Measurements from ENCODE around the gene RAB26.

The RAB26 gene

GRCh38 chr16:2180962-2181923 lies 32.8 kb downstream of the RAB26 start:
- no peak for DNase-seq

- DNase-seq, result no peak
These were observed 33.5 kb downstream of the RAB26 start for GRCh38 chr16:2181952-2182351.

- DNase-seq, result no peak
These were observed 35.2 kb downstream of the RAB26 start for GRCh38 chr16:2183671-2184070.

GRCh38 chr16:2184346-2184745 lies 35.9 kb downstream of the RAB26 start:
- no peak for DNase-seq

GRCh38 chr16:2184962-2185361 lies 36.5 kb downstream of the RAB26 start:
- DNase-seq, result no peak

GRCh38 chr16:2186064-2186463 lies 37.6 kb downstream of the RAB26 start:
- no peak for DNase-seq

- DNase-seq, result no peak
These were observed 38.1 kb downstream of the RAB26 start for GRCh38 chr16:2186505-2186904.

GRCh38 chr16:2187212-2187611 lies 38.8 kb downstream of the RAB26 start:
- DNase-seq, result no peak

GRCh38 chr16:2188395-2188794 lies 40.0 kb downstream of the RAB26 start:
- no peak for DNase-seq

GRCh38 chr16:2189252-2189893 lies 40.9 kb downstream of the RAB26 start:
- no peak for DNase-seq

- no peak for DNase-seq
These were observed 41.7 kb downstream of the RAB26 start for GRCh38 chr16:2190002-2190658.

GRCh38 chr16:2190659-2191445 lies 42.4 kb downstream of the RAB26 start:
- no peak for DNase-seq

GRCh38 chr16:2191446-2191706 lies 43.0 kb downstream of the RAB26 start:
- DNase-seq, result no peak

GRCh38 chr16:2194166-2194834 lies 45.9 kb downstream of the RAB26 start:
- no peak for DNase-seq

GRCh38 chr16:2194852-2195321 lies 46.5 kb downstream of the RAB26 start:
- peak; percentile 27 for DNase-seq

- no peak for DNase-seq
These were observed 47.1 kb downstream of the RAB26 start for GRCh38 chr16:2195322-2196161.

GRCh38 chr16:2196162-2196980 lies 47.9 kb downstream of the RAB26 start, which contains the start of gene CASKIN1:
CASKIN1 (minus strand) TSS chr16:2196605; CDS start chr16:2196432, 173 bp downstream.
- peak; percentile 39 for DNase-seq

- no peak for DNase-seq
These were observed 48.6 kb downstream of the RAB26 start for GRCh38 chr16:2196981-2197511.

- DNase-seq, result no peak
These were observed 49.3 kb downstream of the RAB26 start for GRCh38 chr16:2197765-2198164.

- no peak for DNase-seq
These were observed 49.9 kb downstream of the RAB26 start for GRCh38 chr16:2198283-2198682.
